ENCODE data around the gene ST6GALNAC3.

Gene ST6GALNAC3

DNA sequence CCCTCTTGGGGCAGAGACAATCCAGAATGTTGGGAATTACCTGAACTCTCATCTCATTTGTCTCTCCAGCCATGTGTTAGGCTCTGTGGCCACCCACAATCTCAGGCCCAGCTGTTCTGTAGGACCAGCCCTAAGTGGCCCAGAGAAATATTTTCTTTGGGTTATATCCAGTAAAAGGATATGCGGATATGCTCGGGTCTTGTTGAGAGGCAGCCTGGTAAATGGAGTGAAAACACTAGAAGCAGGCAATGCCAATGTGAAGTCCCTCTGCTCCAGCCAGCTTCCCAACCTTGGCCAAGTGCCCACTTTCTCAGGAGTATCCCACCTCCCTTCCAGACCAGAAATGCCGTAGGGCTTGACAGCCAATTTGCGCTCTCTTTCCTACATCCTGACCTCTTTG, 192.2 kb downstream of the ST6GALNAC3 start:
- no peak overlapping the region for H3K4me2 ChIP-seq (ENCODE audit: low read length)
- no peaks in the 10 kb centered on the region for H3K27me3 ChIP-seq (ENCODE audit: control insufficient read depth, low read length)
- no peaks in the 10 kb centered on the region for H3K9me2 ChIP-seq (replicated peaks; ENCODE audit: control insufficient read depth, low read length)
- no peaks in the 10 kb centered on the region for H3K4me1 ChIP-seq (ENCODE audit: control insufficient read depth, low read length)
- H3K27ac ChIP-seq (ENCODE audit: low read depth, low read length): no peak overlapping the region
- H3F3A ChIP-seq (ENCODE audit: control insufficient read depth, insufficient read depth): no peaks in the 10 kb centered on the region
- no peak overlapping the region for H3K4me3 ChIP-seq (ENCODE audit: low read length)
- no peaks in the 10 kb centered on the region for H3K79me2 ChIP-seq (ENCODE audit: control insufficient read depth, low read length)
- no peak for TF ChIP-seq EZH2phosphoT487 (IDR thresholded peaks at IDR 0.05; ENCODE audit: borderline replicate concordance, low read length)
- TF ChIP-seq, protein P1, sequence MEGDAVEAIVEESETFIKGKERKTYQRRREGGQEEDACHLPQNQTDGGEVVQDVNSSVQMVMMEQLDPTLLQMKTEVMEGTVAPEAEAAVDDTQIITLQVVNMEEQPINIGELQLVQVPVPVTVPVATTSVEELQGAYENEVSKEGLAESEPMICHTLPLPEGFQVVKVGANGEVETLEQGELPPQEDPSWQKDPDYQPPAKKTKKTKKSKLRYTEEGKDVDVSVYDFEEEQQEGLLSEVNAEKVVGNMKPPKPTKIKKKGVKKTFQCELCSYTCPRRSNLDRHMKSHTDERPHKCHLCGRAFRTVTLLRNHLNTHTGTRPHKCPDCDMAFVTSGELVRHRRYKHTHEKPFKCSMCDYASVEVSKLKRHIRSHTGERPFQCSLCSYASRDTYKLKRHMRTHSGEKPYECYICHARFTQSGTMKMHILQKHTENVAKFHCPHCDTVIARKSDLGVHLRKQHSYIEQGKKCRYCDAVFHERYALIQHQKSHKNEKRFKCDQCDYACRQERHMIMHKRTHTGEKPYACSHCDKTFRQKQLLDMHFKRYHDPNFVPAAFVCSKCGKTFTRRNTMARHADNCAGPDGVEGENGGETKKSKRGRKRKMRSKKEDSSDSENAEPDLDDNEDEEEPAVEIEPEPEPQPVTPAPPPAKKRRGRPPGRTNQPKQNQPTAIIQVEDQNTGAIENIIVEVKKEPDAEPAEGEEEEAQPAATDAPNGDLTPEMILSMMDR (IDR thresholded peaks at IDR 0.05; ENCODE audit: low read depth, low read length, poor library complexity, severe bottlenecking): no peak
- no peaks in the 10 kb centered on the region for H3K36me3 ChIP-seq (ENCODE audit: control insufficient read depth, low read length)
- H3K9me3 ChIP-seq (ENCODE audit: control insufficient read depth, insufficient read depth, low read length): no peaks in the 10 kb centered on the region
- H4K20me1 ChIP-seq (ENCODE audit: control insufficient read depth, insufficient read depth, low read depth, low read length): no peaks in the 10 kb centered on the region

DNA sequence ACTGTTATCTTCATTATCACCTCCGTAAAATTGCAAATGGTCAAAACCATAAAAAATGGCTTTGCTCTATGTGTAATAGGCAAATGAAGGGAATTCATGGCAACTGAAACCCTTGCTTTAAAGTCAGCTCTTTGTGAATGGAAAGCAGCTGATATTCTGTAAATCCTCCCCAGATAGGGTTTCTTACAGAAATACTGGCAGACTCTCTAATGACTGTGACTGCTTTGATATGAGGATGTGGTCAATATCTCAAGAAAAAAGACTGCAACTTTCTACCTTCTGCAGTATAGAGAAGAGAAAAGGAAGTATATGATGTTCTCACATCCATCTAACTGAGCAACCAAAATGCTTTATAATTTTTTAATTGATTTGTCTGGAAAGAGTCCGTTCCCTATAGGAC, 193.1 kb downstream of the ST6GALNAC3 start:
- H3K79me2 ChIP-seq (ENCODE audit: control insufficient read depth, low read length): no peaks in the 10 kb centered on the region
- no peaks in the 10 kb centered on the region for H3K4me1 ChIP-seq (ENCODE audit: control insufficient read depth, low read length)
- H3K27me3 ChIP-seq (ENCODE audit: control insufficient read depth, low read length): no peaks in the 10 kb centered on the region
- no peaks in the 10 kb centered on the region for H3F3A ChIP-seq (ENCODE audit: control insufficient read depth, insufficient read depth)
- no peaks in the 10 kb centered on the region for H3K36me3 ChIP-seq (ENCODE audit: control insufficient read depth, low read length)
- H3K4me2 ChIP-seq (ENCODE audit: low read length): no peak overlapping the region
- H3K9me2 ChIP-seq (replicated peaks; ENCODE audit: control insufficient read depth, low read length): no peaks in the 10 kb centered on the region
- H4K20me1 ChIP-seq (ENCODE audit: control insufficient read depth, insufficient read depth, low read depth, low read length): no peaks in the 10 kb centered on the region
- H3K27ac ChIP-seq (ENCODE audit: low read depth, low read length): no peak overlapping the region
- H3K9me3 ChIP-seq (ENCODE audit: control insufficient read depth, insufficient read depth, low read length): no peaks in the 10 kb centered on the region
- no peak overlapping the region for H3K4me3 ChIP-seq (ENCODE audit: low read length)
- TF ChIP-seq EZH2phosphoT487 (IDR thresholded peaks at IDR 0.05; ENCODE audit: borderline replicate concordance, low read length): no peak
- TF ChIP-seq, protein P1 (IDR thresholded peaks at IDR 0.05; ENCODE audit: low read depth, low read length, poor library complexity, severe bottlenecking): no peak

DNA sequence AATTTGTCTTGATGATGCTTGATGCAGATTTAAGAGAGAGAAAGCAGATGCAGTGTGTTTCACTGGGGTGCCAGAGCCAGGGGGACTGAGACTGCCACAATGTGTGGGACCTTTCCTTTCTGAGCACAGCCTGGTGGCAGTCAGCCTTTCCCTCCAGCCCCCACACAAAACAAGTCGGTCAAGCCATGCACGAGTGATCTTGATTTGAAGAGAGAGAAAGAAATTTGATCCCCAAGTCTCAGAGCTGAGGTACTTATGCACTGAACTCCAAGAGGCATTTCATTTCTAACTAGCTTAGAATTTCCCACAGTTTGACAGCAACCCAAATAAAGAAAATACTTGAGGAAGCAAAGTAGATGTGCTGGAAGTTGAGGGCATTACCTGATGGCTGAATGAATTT, 193.8 kb downstream of the ST6GALNAC3 start:
- TF ChIP-seq EZH2phosphoT487 (IDR thresholded peaks at IDR 0.05; ENCODE audit: borderline replicate concordance, low read length): no peak
- Histone ChIP-seq H3K4me2 (ENCODE audit: low read length) (no peak overlapping the region), H3K4me3 (ENCODE audit: low read length) (no peak overlapping the region)

DNA sequence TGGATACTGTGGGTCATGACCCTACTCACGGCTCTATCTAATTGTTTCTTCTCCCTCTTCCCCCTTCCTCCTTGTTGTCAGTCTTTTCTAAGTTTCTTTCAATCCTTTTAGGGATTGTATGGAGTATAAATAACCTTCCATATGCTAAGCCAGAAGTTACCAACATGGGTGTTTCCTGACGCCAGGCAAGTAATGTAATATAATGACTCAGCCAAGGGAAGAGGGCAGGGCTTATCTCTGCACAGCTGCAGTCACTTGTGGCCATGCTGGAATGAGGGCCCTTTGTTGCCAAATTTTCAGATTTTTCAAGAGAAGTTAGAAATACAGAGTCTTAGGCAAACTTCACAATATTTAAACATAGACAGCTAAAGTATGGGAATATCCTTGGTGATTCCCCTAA, 194.6 kb downstream of the ST6GALNAC3 start:
- Histone ChIP-seq H3K4me3 (ENCODE audit: low read length) (no peak overlapping the region), H3K4me1 (ENCODE audit: control insufficient read depth, low read length) (no peaks in the 10 kb centered on the region), H3K36me3 (ENCODE audit: control insufficient read depth, low read length) (no peaks in the 10 kb centered on the region), H3K9me3 (ENCODE audit: control insufficient read depth, insufficient read depth, low read length) (no peaks in the 10 kb centered on the region), H3K9me2 (replicated peaks; ENCODE audit: control insufficient read depth, low read length) (no peaks in the 10 kb centered on the region), H3K27ac (ENCODE audit: low read depth, low read length) (no peak overlapping the region), H3F3A (ENCODE audit: control insufficient read depth, insufficient read depth) (no peaks in the 10 kb centered on the region), H3K79me2 (ENCODE audit: control insufficient read depth, low read length) (no peaks in the 10 kb centered on the region), H4K20me1 (ENCODE audit: control insufficient read depth, insufficient read depth, low read depth, low read length) (no peaks in the 10 kb centered on the region), H3K27me3 (ENCODE audit: control insufficient read depth, low read length) (no peaks in the 10 kb centered on the region), H3K4me2 (ENCODE audit: low read length) (no peak overlapping the region)
- no peak for TF ChIP-seq EZH2phosphoT487 (IDR thresholded peaks at IDR 0.05; ENCODE audit: borderline replicate concordance, low read length)
- TF ChIP-seq, protein P1 (IDR thresholded peaks at IDR 0.05; ENCODE audit: low read depth, low read length, poor library complexity, severe bottlenecking): no peak

More for the DNA sequence above, 193.8 kb downstream of the ST6GALNAC3 start:
- H3F3A ChIP-seq (ENCODE audit: control insufficient read depth, insufficient read depth): no peaks in the 10 kb centered on the region
- H4K20me1 ChIP-seq (ENCODE audit: control insufficient read depth, insufficient read depth, low read depth, low read length): no peaks in the 10 kb centered on the region
- H3K36me3 ChIP-seq (ENCODE audit: control insufficient read depth, low read length): no peaks in the 10 kb centered on the region
- no peaks in the 10 kb centered on the region for H3K4me1 ChIP-seq (ENCODE audit: control insufficient read depth, low read length)
- H3K79me2 ChIP-seq (ENCODE audit: control insufficient read depth, low read length): no peaks in the 10 kb centered on the region
- no peaks in the 10 kb centered on the region for H3K9me2 ChIP-seq (replicated peaks; ENCODE audit: control insufficient read depth, low read length)
- no peaks in the 10 kb centered on the region for H3K9me3 ChIP-seq (ENCODE audit: control insufficient read depth, insufficient read depth, low read length)
- no peaks in the 10 kb centered on the region for H3K27me3 ChIP-seq (ENCODE audit: control insufficient read depth, low read length)
- H3K27ac ChIP-seq (ENCODE audit: low read depth, low read length): no peak overlapping the region
